ENCODE measurements around the gene OR1E2. TPM values are rescaled to one million over a fixed set of nuclear protein-coding genes. Genes with fewer than 3 reads are reported as not detected.
A peak's percentile ranks its signal among the peaks of the same experiment; 100 is the strongest.
"Not testable (repeated sequence)": the region's sequence is repeated elsewhere in the genome, so short reads cannot be mapped to it uniquely, and the experiment has no call there.

OR1E2 gene, protein sequence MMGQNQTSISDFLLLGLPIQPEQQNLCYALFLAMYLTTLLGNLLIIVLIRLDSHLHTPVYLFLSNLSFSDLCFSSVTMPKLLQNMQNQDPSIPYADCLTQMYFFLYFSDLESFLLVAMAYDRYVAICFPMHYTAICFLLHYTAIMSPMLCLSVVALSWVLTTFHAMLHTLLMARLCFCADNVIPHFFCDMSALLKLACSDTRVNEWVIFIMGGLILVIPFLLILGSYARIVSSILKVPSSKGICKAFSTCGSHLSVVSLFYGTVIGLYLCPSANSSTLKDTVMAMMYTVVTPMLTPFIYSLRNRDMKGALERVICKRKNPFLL
- polyA plus RNA-seq (2012; ENCODE audit: missing spikeins), result not detected

DNA sequence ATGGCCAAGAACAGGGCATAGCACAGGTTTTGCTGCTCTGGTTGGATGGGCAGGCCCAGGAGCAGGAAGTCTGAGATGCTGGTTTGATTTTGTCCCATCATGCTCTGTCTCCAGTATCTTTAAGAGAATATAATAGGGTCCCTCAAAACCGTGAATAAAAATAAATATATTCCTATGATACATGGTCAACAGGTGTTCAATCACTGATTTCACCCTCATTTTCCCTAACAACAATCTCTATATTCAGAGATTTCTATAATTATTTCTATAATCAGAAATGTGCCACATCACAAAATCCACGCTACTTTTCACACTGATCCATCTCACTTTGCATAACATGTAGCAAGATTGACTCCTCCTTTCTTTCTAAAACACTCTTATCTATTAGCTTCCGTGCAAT lies at the start of gene OR1E2:
Gene OR1E2 (minus strand): TSS at position 101 of the 400 bp plus-strand sequence. CDS start 0 bp downstream, at position 101.
- no peak for TF ChIP-seq TAF1 (IDR thresholded peaks at IDR 0.05; ENCODE audit: borderline replicate concordance, low read depth, low read length)
- TF ChIP-seq POLR2A (IDR thresholded peaks at IDR 0.05; ENCODE audit: low read depth, low read length), result no peak
- TF ChIP-seq POLR2AphosphoS5 (IDR thresholded peaks at IDR 0.05; ENCODE audit: low read depth, low read length), result no peak
- DNase-seq (ENCODE audit: insufficient read length), result no peak
- FAIRE-seq, result no peak

DNA sequence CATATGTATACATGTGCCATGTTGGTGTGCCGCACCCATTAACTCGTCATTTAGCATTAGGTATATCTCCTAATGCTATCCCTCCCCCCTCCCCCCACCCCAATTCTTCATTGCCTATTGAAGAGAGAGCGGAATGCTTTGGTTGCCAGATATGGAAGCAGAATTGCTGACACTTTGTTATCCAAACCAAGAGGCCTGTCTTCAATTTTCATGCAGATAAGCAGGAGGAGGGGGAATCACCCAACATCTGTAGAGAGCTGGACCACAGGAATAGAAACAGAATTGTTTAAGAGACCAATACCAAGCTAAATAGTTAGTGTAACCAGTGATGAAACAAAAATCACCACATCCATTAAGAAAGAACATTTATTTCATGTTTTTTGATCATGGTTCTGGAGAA lies 49.2 kb upstream of the OR1E2 start:
- TF ChIP-seq POLR2AphosphoS5 (IDR thresholded peaks at IDR 0.05; ENCODE audit: low read depth, low read length) (no peak), POLR2A (IDR thresholded peaks at IDR 0.05; ENCODE audit: low read depth, low read length) (no peak)

DNA sequence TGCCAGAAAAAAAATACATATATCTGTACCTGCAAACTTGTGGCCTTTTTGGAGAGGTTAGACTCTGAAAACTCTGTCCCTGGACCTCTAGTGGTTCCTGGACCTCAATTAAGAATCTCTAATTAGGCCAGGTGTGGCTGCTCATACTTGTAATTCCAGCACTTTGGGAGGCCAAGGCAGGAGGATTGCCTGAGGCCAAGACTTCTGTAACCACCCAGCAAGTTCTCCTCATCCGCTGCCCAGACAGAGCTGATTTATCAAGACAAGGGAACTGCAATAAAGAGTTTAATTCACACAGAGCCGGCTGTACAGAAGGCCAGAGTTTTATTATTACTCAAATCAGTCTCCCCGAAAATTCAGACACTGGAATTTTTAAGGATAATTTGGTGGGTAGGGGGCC lies 46.3 kb upstream of the OR1E2 start:
- TF ChIP-seq POLR2AphosphoS5 (IDR thresholded peaks at IDR 0.05; ENCODE audit: low read depth, low read length), result no peak
- TF ChIP-seq POLR2A (IDR thresholded peaks at IDR 0.05; ENCODE audit: low read depth, low read length), result no peak
- no peak for TF ChIP-seq TAF1 (IDR thresholded peaks at IDR 0.05; ENCODE audit: borderline replicate concordance, low read depth, low read length)
- FAIRE-seq (no peak), DNase-seq (ENCODE audit: insufficient read length) (no peak)

More for the DNA sequence above, 49.2 kb upstream of the OR1E2 start:
- DNase-seq (ENCODE audit: insufficient read length), result no peak
- FAIRE-seq, result no peak

DNA sequence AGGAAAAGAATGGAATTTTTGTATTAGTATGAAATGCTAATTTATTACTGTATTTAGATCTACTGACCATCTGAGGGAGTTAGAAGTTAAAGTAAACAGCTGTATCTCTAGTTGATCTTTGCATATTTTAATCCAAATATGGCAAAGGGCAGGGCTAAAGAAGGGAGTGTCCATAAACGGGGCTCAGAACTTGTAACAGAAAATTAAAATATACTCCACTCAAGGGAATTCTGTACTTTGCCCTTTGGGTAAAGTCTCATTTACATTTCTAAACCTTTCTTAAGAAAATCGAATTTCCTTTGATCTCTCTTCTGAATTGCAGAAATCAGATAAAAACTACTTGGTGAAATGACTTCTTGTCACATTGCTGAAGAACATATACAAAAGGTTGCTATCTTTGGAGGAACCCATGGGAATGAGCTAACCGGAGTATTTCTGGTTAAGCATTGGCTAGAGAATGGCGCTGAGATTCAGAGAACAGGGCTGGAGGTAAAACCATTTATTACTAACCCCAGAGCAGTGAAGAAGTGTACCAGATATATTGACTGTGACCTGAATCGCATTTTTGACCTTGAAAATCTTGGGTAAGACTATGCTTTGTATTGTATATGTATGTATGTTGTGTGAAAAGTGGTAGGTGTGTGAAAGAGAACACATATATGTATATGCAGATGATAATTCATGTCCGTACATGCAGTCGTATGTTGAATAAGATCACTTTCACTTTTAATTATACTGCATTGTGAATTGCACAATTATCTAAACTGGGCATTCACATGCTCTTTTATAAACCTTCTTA lies 42.4 kb upstream of the OR1E2 start, which contains the start of gene ASPA:
Gene ASPA (plus strand): TSS at position 186 of the 799 bp plus-strand sequence. CDS start 163 bp downstream, at position 349.
- FAIRE-seq, result peak; percentile 44
- TF ChIP-seq POLR2AphosphoS5 (IDR thresholded peaks at IDR 0.05; ENCODE audit: low read depth, low read length), result no peak
- DNase-seq (ENCODE audit: insufficient read length), result no peak

DNA sequence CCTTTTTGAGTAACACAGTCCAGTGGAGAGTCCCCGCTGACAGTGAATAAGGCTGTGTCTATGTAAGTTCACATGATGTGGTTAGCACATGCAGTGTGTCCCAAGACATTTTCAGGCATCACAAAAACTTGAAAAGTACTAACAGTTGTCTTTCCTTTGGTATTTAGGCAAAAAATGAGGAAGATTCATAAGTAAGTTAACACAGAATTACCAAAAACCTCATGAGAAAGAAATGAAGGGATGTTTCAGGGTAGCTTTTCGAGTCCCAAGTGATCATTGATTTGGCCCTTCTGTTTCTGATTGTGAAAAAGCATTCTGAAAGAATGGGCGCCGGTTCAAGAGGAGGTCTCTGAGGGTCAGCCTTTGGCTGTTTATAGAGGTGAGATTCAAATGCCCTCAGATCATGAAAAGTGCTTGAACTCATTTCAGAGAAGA lies 41.6 kb upstream of the OR1E2 start:
- DNase-seq (ENCODE audit: insufficient read length), result no peak
- FAIRE-seq, result no peak
- no peak for TF ChIP-seq TAF1 (IDR thresholded peaks at IDR 0.05; ENCODE audit: borderline replicate concordance, low read depth, low read length)
- TF ChIP-seq POLR2AphosphoS5 (IDR thresholded peaks at IDR 0.05; ENCODE audit: low read depth, low read length), result no peak
- no peak for TF ChIP-seq POLR2A (IDR thresholded peaks at IDR 0.05; ENCODE audit: low read depth, low read length)

DNA sequence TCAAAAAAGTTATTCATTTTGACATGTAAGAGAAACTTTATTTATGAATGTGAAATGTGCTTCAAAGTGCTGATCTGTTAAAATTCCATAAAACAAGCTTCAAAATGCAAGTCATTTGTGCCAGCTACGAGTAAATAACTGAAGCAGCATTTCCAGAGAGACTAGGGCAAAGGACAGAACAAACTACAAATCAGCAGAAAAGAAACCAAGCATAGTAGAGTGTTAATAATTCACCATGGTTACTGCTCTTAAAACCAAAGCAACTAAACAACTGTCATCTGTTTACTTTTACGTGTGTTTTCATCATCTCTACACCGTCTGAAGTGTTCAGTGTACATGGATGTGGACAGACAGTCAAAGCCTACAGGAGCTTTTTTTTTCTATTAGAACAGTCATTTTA lies 40.6 kb upstream of the OR1E2 start:
- TF ChIP-seq POLR2AphosphoS5 (IDR thresholded peaks at IDR 0.05; ENCODE audit: low read depth, low read length), result no peak
- no peak for TF ChIP-seq POLR2A (IDR thresholded peaks at IDR 0.05; ENCODE audit: low read depth, low read length)
- TF ChIP-seq TAF1 (IDR thresholded peaks at IDR 0.05; ENCODE audit: borderline replicate concordance, low read depth, low read length), result no peak
- no peak for DNase-seq (ENCODE audit: insufficient read length)
- no peak for FAIRE-seq

DNA sequence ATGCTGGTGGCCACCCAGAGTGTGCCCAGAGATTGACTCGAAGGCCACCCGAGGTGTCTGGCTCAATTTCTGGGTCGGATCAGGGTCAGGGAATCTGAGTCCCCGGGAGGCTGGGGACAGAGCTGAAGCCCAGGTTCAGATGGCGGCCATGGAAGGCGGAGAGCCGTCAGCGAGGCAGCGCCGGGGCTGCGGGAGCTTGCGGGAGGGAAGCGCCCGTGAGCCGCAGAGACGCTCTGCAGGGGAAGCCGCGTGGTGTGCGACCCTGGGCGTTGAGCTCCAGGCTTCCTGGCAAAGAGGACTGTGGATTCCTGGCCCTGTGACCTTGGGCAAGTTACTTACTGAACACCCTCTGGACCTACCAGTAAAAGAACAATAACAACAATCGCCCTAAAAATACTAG lies 38.5 kb upstream of the OR1E2 start:
- FAIRE-seq (no peak), DNase-seq (ENCODE audit: insufficient read length) (no peak)
- TF ChIP-seq TAF1 (IDR thresholded peaks at IDR 0.05; ENCODE audit: borderline replicate concordance, low read depth, low read length), result no peak
- TF ChIP-seq POLR2A (IDR thresholded peaks at IDR 0.05; ENCODE audit: low read depth, low read length), result no peak
- TF ChIP-seq POLR2AphosphoS5 (IDR thresholded peaks at IDR 0.05; ENCODE audit: low read depth, low read length), result no peak

DNA sequence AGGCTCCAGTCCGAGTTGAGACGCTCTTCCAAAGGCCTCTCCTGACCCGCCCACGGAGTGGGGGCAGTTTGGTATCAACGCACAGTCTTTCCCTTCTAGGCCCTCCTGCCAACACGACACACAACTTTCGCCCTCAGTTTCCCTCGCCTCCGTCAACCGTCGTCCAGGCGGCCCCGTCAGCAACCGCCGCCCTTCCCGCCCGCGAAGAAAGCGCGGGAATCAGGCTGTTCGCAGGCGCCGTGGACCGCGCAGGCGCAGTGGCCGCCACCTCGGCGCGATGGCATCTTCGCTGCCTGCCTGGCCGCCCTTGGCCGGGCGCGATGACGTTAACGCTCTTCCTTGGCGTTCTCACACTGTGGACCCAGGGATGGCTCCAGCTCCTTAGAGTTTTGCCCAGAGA lies 38.0 kb upstream of the OR1E2 start, which contains the start of gene SPATA22:
Gene SPATA22 (minus strand): TSS at position 221 of the 400 bp plus-strand sequence. CDS start 2,494 bp downstream, outside the sequence.
- DNase-seq (ENCODE audit: insufficient read length) (no peak), FAIRE-seq (no peak)
- TF ChIP-seq POLR2AphosphoS5 (IDR thresholded peaks at IDR 0.05; ENCODE audit: low read depth, low read length) (no peak), POLR2A (IDR thresholded peaks at IDR 0.05; ENCODE audit: low read depth, low read length) (no peak), TAF1 (IDR thresholded peaks at IDR 0.05; ENCODE audit: borderline replicate concordance, low read depth, low read length) (no peak)

DNA sequence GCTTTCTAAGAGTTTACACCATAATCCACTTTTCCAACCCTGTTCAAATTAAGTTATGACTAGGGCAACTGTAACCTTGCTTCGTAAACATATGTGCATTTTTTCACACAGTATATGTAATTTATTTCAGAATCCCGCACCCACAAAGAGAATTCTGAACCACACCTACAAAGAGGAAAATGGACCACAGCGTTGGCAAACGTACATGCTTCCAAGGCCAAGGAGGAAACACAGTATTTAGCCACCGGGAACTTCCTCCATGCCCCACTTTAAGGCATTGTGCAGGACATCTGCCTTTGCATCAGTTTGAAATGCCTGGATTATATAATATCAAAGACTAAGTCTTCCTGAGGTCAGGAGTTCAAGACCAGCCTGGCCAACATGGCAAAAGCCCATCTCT lies 35.9 kb upstream of the OR1E2 start:
- no peak for DNase-seq (ENCODE audit: insufficient read length)
- no peak for FAIRE-seq
- no peak for TF ChIP-seq POLR2A (IDR thresholded peaks at IDR 0.05; ENCODE audit: low read depth, low read length)
- TF ChIP-seq POLR2AphosphoS5 (IDR thresholded peaks at IDR 0.05; ENCODE audit: low read depth, low read length), result no peak
- TF ChIP-seq TAF1 (IDR thresholded peaks at IDR 0.05; ENCODE audit: borderline replicate concordance, low read depth, low read length), result no peak

DNA sequence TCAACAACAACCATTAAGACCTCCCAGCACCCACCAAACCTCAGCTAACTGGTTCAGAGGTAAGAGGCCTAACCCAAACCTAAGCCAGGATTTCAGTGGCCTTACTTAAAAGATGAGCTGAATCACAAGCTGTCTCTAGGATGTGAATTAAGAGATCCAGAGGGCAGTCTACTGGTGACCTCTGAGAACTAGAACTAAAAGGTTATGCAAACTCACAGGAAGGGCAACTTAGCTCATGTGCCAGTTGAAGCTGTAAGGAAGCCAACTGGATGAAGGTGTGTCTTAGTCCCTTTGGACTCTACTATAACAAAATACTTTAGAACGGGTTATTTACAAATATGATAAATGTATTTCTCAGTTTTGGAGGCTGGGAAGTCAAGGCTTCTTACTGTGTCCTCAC lies 32.7 kb upstream of the OR1E2 start:
- FAIRE-seq; DNase-seq (ENCODE audit: insufficient read length): not testable (repeated sequence)

DNA sequence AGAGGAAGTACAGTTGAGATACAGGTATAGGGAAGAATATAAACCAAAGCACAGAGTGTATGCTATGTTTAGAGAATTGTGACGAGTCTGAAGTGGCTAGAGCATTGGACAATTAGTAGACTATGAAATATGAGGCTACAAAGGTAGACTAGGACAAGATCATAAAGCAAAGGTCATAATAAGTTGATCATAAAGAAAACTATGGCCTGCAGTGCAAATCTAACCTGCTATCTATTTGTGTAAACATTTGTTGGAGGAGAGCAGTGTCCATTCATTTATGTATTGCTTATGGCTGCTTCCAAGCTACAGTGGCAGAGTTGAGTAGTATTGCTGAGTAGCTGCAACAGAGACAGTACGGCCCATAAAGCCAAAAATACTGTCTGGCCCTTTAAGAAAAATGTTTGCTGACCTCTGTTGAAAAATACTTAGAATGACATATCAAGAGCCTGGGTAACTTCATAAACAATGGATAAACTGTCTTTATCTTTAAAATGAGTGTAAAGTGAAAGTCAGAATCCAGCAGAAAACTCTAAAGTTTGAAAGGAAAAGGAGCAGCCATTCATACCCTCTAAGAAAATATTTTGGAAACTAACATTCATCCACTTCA lies 14.5 kb upstream of the OR1E2 start:
- DNase-seq (ENCODE audit: insufficient read length) (no peak), FAIRE-seq (no peak)
- TF ChIP-seq POLR2A (IDR thresholded peaks at IDR 0.05; ENCODE audit: low read depth, low read length) (no peak), TAF1 (IDR thresholded peaks at IDR 0.05; ENCODE audit: borderline replicate concordance, low read depth, low read length) (no peak), POLR2AphosphoS5 (IDR thresholded peaks at IDR 0.05; ENCODE audit: low read depth, low read length) (no peak)

All from GM12892 (cell line).